WTC11 (cell line): ENCODE results near the gene TTC6.

Experiments used
- CTCF ChIP-seq: fragments of 200-600 bp; IDR thresholded peaks from 2 replicates; pipeline ENCODE4 v1.8.0; 2022; ENCODE audit warnings: antibody characterized with exemption
- ESRRA ChIP-seq: sonication (generic); formaldehyde crosslinking; IDR thresholded peaks from 2 replicates; pipeline ENCODE4 v1.8.1; 2022; ENCODE audit warnings: mild to moderate bottlenecking, missing genetic modification reagents, borderline replicate concordance
- FOXP4 ChIP-seq: sonication (generic); formaldehyde crosslinking; IDR thresholded peaks from 2 replicates; pipeline ENCODE4 v1.8.0; 2022; ENCODE audit warnings: mild to moderate bottlenecking, missing genetic modification reagents
- MAX ChIP-seq: sonication (generic); formaldehyde crosslinking; IDR thresholded peaks from 2 replicates; pipeline ENCODE4 v1.8.0; 2022; ENCODE audit warnings: mild to moderate bottlenecking, missing genetic modification reagents
- ZNF232 ChIP-seq: sonication (generic); formaldehyde crosslinking; IDR thresholded peaks from 2 replicates; pipeline ENCODE4 v1.8.0; 2022; ENCODE audit warnings: mild to moderate bottlenecking, missing genetic modification reagents
- TF ChIP-seq, protein P1 (sequence below): sonication (generic); formaldehyde crosslinking; IDR thresholded peaks from 2 replicates; pipeline ENCODE4 v1.8.0; 2023; ENCODE audit warnings: mild to moderate bottlenecking, missing genetic modification reagents

DNA sequence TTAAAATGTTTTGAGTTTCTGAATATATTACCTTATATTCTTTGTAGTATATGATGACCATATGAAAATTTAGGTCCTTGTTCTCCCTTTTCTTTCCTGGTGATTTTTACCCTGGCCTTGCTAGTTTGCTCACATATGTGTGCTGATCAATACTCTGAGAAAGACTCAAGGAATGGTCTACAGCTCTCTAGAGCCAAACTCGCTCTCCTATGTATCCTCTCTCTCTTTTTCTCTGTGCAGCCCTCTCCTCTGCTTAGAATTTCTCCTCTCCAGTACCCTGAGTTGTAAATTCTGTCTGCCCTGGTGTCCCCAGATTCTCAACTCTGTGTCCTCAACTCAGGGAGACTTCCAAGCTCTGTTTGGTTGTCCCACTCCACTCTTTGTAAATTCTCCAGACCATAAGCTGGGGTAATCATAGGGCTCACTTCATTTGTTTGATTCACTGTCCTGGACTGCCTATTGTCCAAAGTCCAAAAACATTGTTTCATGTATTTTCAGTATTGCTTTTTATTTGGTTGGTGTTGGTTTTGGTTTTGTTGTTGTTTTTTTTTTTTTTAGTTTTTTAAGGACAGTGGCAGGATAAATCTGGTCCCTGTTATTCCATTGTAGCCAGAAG, 41.4 kb upstream of the TTC6 start:
- TF ChIP-seq, protein P1, sequence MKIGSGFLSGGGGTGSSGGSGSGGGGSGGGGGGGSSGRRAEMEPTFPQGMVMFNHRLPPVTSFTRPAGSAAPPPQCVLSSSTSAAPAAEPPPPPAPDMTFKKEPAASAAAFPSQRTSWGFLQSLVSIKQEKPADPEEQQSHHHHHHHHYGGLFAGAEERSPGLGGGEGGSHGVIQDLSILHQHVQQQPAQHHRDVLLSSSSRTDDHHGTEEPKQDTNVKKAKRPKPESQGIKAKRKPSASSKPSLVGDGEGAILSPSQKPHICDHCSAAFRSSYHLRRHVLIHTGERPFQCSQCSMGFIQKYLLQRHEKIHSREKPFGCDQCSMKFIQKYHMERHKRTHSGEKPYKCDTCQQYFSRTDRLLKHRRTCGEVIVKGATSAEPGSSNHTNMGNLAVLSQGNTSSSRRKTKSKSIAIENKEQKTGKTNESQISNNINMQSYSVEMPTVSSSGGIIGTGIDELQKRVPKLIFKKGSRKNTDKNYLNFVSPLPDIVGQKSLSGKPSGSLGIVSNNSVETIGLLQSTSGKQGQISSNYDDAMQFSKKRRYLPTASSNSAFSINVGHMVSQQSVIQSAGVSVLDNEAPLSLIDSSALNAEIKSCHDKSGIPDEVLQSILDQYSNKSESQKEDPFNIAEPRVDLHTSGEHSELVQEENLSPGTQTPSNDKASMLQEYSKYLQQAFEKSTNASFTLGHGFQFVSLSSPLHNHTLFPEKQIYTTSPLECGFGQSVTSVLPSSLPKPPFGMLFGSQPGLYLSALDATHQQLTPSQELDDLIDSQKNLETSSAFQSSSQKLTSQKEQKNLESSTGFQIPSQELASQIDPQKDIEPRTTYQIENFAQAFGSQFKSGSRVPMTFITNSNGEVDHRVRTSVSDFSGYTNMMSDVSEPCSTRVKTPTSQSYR (CRISPR knock-in tag) = no peak
- TF ChIP-seq CTCF (no peak), ZNF232 (CRISPR knock-in tag) (no peak), ESRRA (CRISPR knock-in tag) (no peak), MAX (no peak), FOXP4 (CRISPR knock-in tag) (no peak)
